OCI-LY3 (cell line): Measurements from ENCODE around the gene OVCA2.

Experiments
- EZH2phosphoT487 ChIP-seq: fragments of 200-600 bp; shearing (Covaris generic); IDR thresholded peaks from 2 replicates; pipeline ENCODE4 v1.6.1; 2018; ENCODE audit warnings: antibody characterized with exemption, mixed run types, low read depth
- TF ChIP-seq, protein P1 (sequence below): fragments of 200-600, 300-600 bp; sonication (generic); IDR thresholded peaks from 2 replicates; pipeline ENCODE4 v1.5.1; 2014; ENCODE audit warnings: antibody characterized with exemption, low read length, low read depth

DNA sequence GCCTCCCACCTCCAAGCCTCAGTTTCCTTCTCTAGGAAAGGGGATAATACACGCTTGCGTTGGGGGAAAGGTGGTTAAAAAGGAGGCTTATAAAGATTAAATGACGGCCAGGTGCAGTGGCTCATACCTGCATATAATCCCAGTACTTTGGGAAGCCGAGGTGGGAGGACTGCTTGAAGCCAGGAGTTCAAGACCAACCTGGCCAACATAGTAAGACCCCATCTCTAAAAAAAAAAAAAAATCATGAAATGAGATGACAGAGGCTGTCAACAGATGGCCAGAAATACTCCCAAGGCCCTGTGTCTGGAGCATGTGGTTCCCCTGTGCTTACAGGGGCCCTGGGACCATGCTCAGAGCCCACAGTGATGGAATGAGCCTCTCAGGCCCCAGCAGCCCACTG is 47.1 kb upstream of the OVCA2 start:
- TF ChIP-seq, protein P1, sequence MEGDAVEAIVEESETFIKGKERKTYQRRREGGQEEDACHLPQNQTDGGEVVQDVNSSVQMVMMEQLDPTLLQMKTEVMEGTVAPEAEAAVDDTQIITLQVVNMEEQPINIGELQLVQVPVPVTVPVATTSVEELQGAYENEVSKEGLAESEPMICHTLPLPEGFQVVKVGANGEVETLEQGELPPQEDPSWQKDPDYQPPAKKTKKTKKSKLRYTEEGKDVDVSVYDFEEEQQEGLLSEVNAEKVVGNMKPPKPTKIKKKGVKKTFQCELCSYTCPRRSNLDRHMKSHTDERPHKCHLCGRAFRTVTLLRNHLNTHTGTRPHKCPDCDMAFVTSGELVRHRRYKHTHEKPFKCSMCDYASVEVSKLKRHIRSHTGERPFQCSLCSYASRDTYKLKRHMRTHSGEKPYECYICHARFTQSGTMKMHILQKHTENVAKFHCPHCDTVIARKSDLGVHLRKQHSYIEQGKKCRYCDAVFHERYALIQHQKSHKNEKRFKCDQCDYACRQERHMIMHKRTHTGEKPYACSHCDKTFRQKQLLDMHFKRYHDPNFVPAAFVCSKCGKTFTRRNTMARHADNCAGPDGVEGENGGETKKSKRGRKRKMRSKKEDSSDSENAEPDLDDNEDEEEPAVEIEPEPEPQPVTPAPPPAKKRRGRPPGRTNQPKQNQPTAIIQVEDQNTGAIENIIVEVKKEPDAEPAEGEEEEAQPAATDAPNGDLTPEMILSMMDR = no peak
- TF ChIP-seq EZH2phosphoT487 = no peak
